Glomerular visceral epithelial cell (primary cell): ENCODE data around the gene RPS5.
"Not testable (repeated sequence)": the region's sequence is repeated elsewhere in the genome, so short reads cannot be mapped to it uniquely, and the experiment has no call there.

Experiments
- DNase-seq: peaks from one replicate; pipeline ENCODE4 v3.0.0-alpha.2; 2016; ENCODE audit errors: extremely low spot score

The RPS5 gene

GRCh38 chr19:58385891-58386575 lies 1.0 kb upstream of the RPS5 start:
- DNase-seq, result no peak

GRCh38 chr19:58387338-58388174 lies 487 bp downstream of the RPS5 start:
- no peak for DNase-seq

- DNase-seq, result no peak
These were observed 1.1 kb downstream of the RPS5 start for GRCh38 chr19:58388175-58388526.

- DNase-seq, result no peak
These were observed 6.1 kb downstream of the RPS5 start for GRCh38 chr19:58392945-58393724.

- no peak for DNase-seq
These were observed 6.6 kb downstream of the RPS5 start for GRCh38 chr19:58393725-58394033.

GRCh38 chr19:58394821-58395219 lies 7.8 kb downstream of the RPS5 start:
- DNase-seq, result no peak

GRCh38 chr19:58395220-58395978 lies 8.3 kb downstream of the RPS5 start, which contains the start of gene RNF225:
TSS of gene RNF225 (plus strand) at chr19:58395656. CDS start at chr19:58396090, 434 bp downstream.
- no peak for DNase-seq

GRCh38 chr19:58395979-58396627 lies 9.0 kb downstream of the RPS5 start:
- DNase-seq, result no peak

- DNase-seq, result no peak
These were observed 9.8 kb downstream of the RPS5 start for GRCh38 chr19:58396691-58397532.

- no peak for DNase-seq
These were observed 10.5 kb downstream of the RPS5 start for GRCh38 chr19:58397533-58398037.

GRCh38 chr19:58398087-58398486 lies 11.0 kb downstream of the RPS5 start:
- no peak for DNase-seq

- no peak for DNase-seq
These were observed 11.5 kb downstream of the RPS5 start for GRCh38 chr19:58398545-58398944.

GRCh38 chr19:58399903-58400302 lies 12.8 kb downstream of the RPS5 start:
- no peak for DNase-seq

- DNase-seq, result no peak
These were observed 13.3 kb downstream of the RPS5 start for GRCh38 chr19:58400316-58400915.

- peak; percentile 100 for DNase-seq
These were observed 14.1 kb downstream of the RPS5 start for GRCh38 chr19:58400916-58401839.

GRCh38 chr19:58401840-58402421 lies 14.9 kb downstream of the RPS5 start:
- no peak for DNase-seq

- not testable (repeated sequence) for DNase-seq
These were observed 16.9 kb downstream of the RPS5 start for GRCh38 chr19:58403920-58404478.
